A673 (cell line): ENCODE data around the gene STEAP3. TPM values are rescaled to one million over a fixed set of nuclear protein-coding genes. Genes with fewer than 3 reads are reported as not detected.

Experiments
- BruUV-seq: library from RNA; stranded (reverse); fragments of 400-500 nt; replicated peaks from 2 replicates; lab custom pipeline; 2021; lab: Mats Ljungman, UMichigan
- CTCF ChIA-PET: fragments of 300-600 bp; sonication (Branson Sonifier 250); formaldehyde crosslinking; loops from one replicate; lab custom pipeline; 2022; ENCODE audit warnings: antibody characterized with exemption; lab: Charles Lee
- POLR2A ChIA-PET: fragments of 300-600 bp; sonication (Branson Sonifier 250); formaldehyde crosslinking; loops from one replicate; lab custom pipeline; 2022; ENCODE audit warnings: antibody characterized with exemption; ENCODE audit not compliant: low non-redundant PET; lab: Charles Lee
- DNase-seq: peaks from one replicate; pipeline ENCODE4 v3.0.0-alpha.2; 2015; ENCODE audit warnings: low spot score
- H3K27ac ChIP-seq: fragments of 200-600 bp; sonication (generic); 2 replicates; pipeline ENCODE4 v1.5.1; 2016; ENCODE audit warnings: mixed run types, low read depth, mild to moderate bottlenecking, mixed read lengths, antibody characterized with exemption, low read length; ENCODE audit not compliant: poor library complexity, severe bottlenecking
- H3K27me3 ChIP-seq: fragments of 200-600 bp; sonication (generic); replicated peaks from 2 replicates; pipeline ENCODE4 v1.6.1; 2017; ENCODE audit warnings: mixed run types, low read depth, mild to moderate bottlenecking, mixed read lengths, antibody characterized with exemption, low read length; ENCODE audit not compliant: insufficient read depth, poor library complexity
- H3K36me3 ChIP-seq: fragments of 200-600 bp; sonication (generic); 2 replicates; pipeline ENCODE4 v1.6.1; 2016; ENCODE audit warnings: mixed run types, mild to moderate bottlenecking, mixed read lengths, antibody characterized with exemption, low read length; ENCODE audit not compliant: insufficient read depth, poor library complexity, severe bottlenecking
- H3K4me1 ChIP-seq: fragments of 200-600 bp; sonication (generic); 2 replicates; pipeline ENCODE4 v1.6.1; 2017; ENCODE audit warnings: mixed run types, mild to moderate bottlenecking, mixed read lengths, antibody characterized with exemption, low read length; ENCODE audit not compliant: insufficient read depth, poor library complexity, severe bottlenecking
- H3K4me3 ChIP-seq: fragments of 200-600 bp; sonication (generic); 2 replicates; pipeline ENCODE4 v1.5.1; 2016; ENCODE audit warnings: low read depth, mixed run types, mild to moderate bottlenecking, mixed read lengths, low read length; ENCODE audit not compliant: poor library complexity, severe bottlenecking
- H3K9me3 ChIP-seq: fragments of 200-600 bp; sonication (generic); 2 replicates; pipeline ENCODE4 v1.6.1; 2016; ENCODE audit warnings: mixed run types, low read depth, mild to moderate bottlenecking, mixed read lengths, antibody characterized with exemption, low read length; ENCODE audit not compliant: poor library complexity, severe bottlenecking
- EZH2 ChIP-seq: fragments of 200-600 bp; sonication (generic); IDR thresholded peaks from 2 replicates; pipeline ENCODE4 v1.6.1; 2017; ENCODE audit warnings: borderline replicate concordance, low read depth, mild to moderate bottlenecking, mixed read lengths, antibody characterized with exemption, low read length; ENCODE audit not compliant: poor library complexity, severe bottlenecking
- intact Hi-C: fragments of 100-400 bp; cut with micrococcal nuclease; formaldehyde crosslinking; loops from one replicate; pipeline ENCODE4 v1.10.0; 2022; ENCODE audit not compliant: unreplicated experiment
- total RNA-seq: library from RNA; stranded (reverse); gene quantifications from 2 replicates; pipeline ENCODE4 v1.2.3, GENCODE V29; 2021
- TF ChIP-seq, protein P1 (sequence below): fragments of 300-800, 200-600 bp; sonication (generic); conservative IDR thresholded peaks from 2 replicates; pipeline ENCODE4 v1.5.1; 2017; ENCODE audit warnings: low read depth, mild to moderate bottlenecking, antibody characterized with exemption, low read length, moderate library complexity, mixed read lengths

The STEAP3 gene
- total RNA-seq, 1 experiment from 2014 or later = 20.3 TPM

GRCh38 chr2:119288576-119288975, 64.9 kb downstream of the STEAP3 start:
- Histone ChIP-seq H3K4me3 (no peak overlapping the region), H3K36me3 (no peaks in the 10 kb centered on the region)
- POLR2A ChIA-PET = no interaction called here

GRCh38 chr2:119289093-119289492, 65.5 kb downstream of the STEAP3 start:
- H3K27me3 ChIP-seq = no peaks in the 10 kb centered on the region
- POLR2A ChIA-PET = no interaction called here
- no peaks in the 10 kb centered on the region for H3K9me3 ChIP-seq
- CTCF ChIA-PET = no interaction called here
- BruUV-seq = no TSS peak
- DNase-seq = no peak
- TF ChIP-seq EZH2 = no peak
- TF ChIP-seq, protein P1, sequence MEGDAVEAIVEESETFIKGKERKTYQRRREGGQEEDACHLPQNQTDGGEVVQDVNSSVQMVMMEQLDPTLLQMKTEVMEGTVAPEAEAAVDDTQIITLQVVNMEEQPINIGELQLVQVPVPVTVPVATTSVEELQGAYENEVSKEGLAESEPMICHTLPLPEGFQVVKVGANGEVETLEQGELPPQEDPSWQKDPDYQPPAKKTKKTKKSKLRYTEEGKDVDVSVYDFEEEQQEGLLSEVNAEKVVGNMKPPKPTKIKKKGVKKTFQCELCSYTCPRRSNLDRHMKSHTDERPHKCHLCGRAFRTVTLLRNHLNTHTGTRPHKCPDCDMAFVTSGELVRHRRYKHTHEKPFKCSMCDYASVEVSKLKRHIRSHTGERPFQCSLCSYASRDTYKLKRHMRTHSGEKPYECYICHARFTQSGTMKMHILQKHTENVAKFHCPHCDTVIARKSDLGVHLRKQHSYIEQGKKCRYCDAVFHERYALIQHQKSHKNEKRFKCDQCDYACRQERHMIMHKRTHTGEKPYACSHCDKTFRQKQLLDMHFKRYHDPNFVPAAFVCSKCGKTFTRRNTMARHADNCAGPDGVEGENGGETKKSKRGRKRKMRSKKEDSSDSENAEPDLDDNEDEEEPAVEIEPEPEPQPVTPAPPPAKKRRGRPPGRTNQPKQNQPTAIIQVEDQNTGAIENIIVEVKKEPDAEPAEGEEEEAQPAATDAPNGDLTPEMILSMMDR = no peak
- H3K4me3 ChIP-seq = no peak overlapping the region
- intact Hi-C loops = no loop called here
- no peak overlapping the region for H3K27ac ChIP-seq
- H3K4me1 ChIP-seq = no peaks in the 10 kb centered on the region
- H3K36me3 ChIP-seq = no peaks in the 10 kb centered on the region

More at GRCh38 chr2:119288576-119288975, 64.9 kb downstream of the STEAP3 start:
- intact Hi-C loops = no loop called here
- H3K4me1 ChIP-seq = no peaks in the 10 kb centered on the region
- no peak for DNase-seq
- no peaks in the 10 kb centered on the region for H3K9me3 ChIP-seq
- CTCF ChIA-PET = no interaction called here
- no peak for TF ChIP-seq EZH2
- TF ChIP-seq, protein P1 = no peak
- BruUV-seq = no TSS peak
- no peaks in the 10 kb centered on the region for H3K27me3 ChIP-seq
- no peak overlapping the region for H3K27ac ChIP-seq

GRCh38 chr2:119289642-119290041, 66.0 kb downstream of the STEAP3 start:
- no TSS peak for BruUV-seq
- no peak for TF ChIP-seq EZH2
- TF ChIP-seq, protein P1 = no peak
- no peaks in the 10 kb centered on the region for H3K36me3 ChIP-seq
- ChIA-PET CTCF (no interaction called here), POLR2A (no interaction called here)
- no peaks in the 10 kb centered on the region for H3K9me3 ChIP-seq
- intact Hi-C loops = loop anchor here (2.0 to 5.0 kb wide), 2 partner anchors 277 to 407 kb away; no protein-coding TSS in a partner anchor
- no peak for DNase-seq
- H3K4me3 ChIP-seq = no peak overlapping the region
- H3K4me1 ChIP-seq = no peaks in the 10 kb centered on the region
- H3K27ac ChIP-seq = no peak overlapping the region
- no peaks in the 10 kb centered on the region for H3K27me3 ChIP-seq
